Stimulated activated CD4-positive, alpha-beta T cell treated with anti-CD3 and anti-CD28 coated beads, Interleukin-4, amount 100 ng/mL, for 48 hours (primary cell): ENCODE measurements around the gene TMEM150C.

ENCODE experiments used
- DNase-seq, 2 donors: peaks; one replicate each; pipeline ENCODE4 v3.0.0-alpha.2; 2020; ENCODE audit warnings: low read depth in 2 of 2

Gene TMEM150C

GRCh38 chr4:82561786-82562563 is at the start of gene TMEM150C:
TSS of gene TMEM150C (minus strand) at chr4:82561988. CDS start at chr4:82504657, 57,331 bp downstream.
- DNase-seq = no peak

GRCh38 chr4:82611527-82611926 is 49.7 kb upstream of the TMEM150C start:
- DNase-seq = no peak

GRCh38 chr4:82610041-82610440 is 48.3 kb upstream of the TMEM150C start:
- no peak for DNase-seq

- no peak for DNase-seq
Observed at GRCh38 chr4:82606622-82607021, 44.8 kb upstream of the TMEM150C start.

- no peak for DNase-seq
Observed at GRCh38 chr4:82604522-82604921, 42.7 kb upstream of the TMEM150C start.

GRCh38 chr4:82601242-82602015 is 39.6 kb upstream of the TMEM150C start:
- no peak for DNase-seq

- DNase-seq = no peak
Observed at GRCh38 chr4:82599336-82599735, 37.5 kb upstream of the TMEM150C start.

GRCh38 chr4:82594456-82594855 is 32.7 kb upstream of the TMEM150C start:
- DNase-seq = no peak

- no peak for DNase-seq
Observed at GRCh38 chr4:82593411-82593810, 31.6 kb upstream of the TMEM150C start.

GRCh38 chr4:82592639-82593038 is 30.9 kb upstream of the TMEM150C start:
- no peak for DNase-seq

GRCh38 chr4:82591592-82591991 is 29.8 kb upstream of the TMEM150C start:
- no peak for DNase-seq

GRCh38 chr4:82589756-82590155 is 28.0 kb upstream of the TMEM150C start:
- DNase-seq = no peak

GRCh38 chr4:82588771-82589270 is 27.0 kb upstream of the TMEM150C start:
- no peak for DNase-seq

GRCh38 chr4:82587826-82588540 is 26.2 kb upstream of the TMEM150C start:
- no peak for DNase-seq

GRCh38 chr4:82585690-82586435 is 24.1 kb upstream of the TMEM150C start:
- no peak for DNase-seq

GRCh38 chr4:82584931-82585330 is 23.1 kb upstream of the TMEM150C start:
- no peak for DNase-seq

GRCh38 chr4:82583897-82584587 is 22.3 kb upstream of the TMEM150C start:
- no peak for DNase-seq

- DNase-seq = no peak
Observed at GRCh38 chr4:82579932-82580331, 18.1 kb upstream of the TMEM150C start.

- no peak for DNase-seq
Observed at GRCh38 chr4:82578935-82579334, 17.1 kb upstream of the TMEM150C start.

GRCh38 chr4:82577451-82577850 is 15.7 kb upstream of the TMEM150C start:
- no peak for DNase-seq

- DNase-seq = no peak
Observed at GRCh38 chr4:82569727-82570126, 7.9 kb upstream of the TMEM150C start.
